GM12891 (cell line): ENCODE measurements around the gene DEPP1.

Experiments used
- PAX5 ChIP-seq: IDR thresholded peaks from 2 replicates; pipeline ENCODE4 v1.6.1; 2011; ENCODE audit warnings: low read length, moderate library complexity, mild to moderate bottlenecking; ENCODE audit not compliant: insufficient read depth, severe bottlenecking
- POLR2A ChIP-seq: IDR thresholded peaks from 2 replicates; pipeline ENCODE4 v1.6.1; 2011; ENCODE audit warnings: low read depth, low read length, control low read depth
- POLR2AphosphoS5 ChIP-seq: IDR thresholded peaks from 2 replicates; pipeline ENCODE4 v1.6.1; 2011; ENCODE audit warnings: low read depth, low read length, control low read depth
- SPI1 ChIP-seq: IDR thresholded peaks from 2 replicates; pipeline ENCODE4 v1.6.1; 2011; ENCODE audit warnings: low read depth, low read length, control low read depth
- TAF1 ChIP-seq: IDR thresholded peaks from 2 replicates; pipeline ENCODE4 v1.6.1; 2011; ENCODE audit warnings: low read depth, low read length, control low read depth

DNA sequence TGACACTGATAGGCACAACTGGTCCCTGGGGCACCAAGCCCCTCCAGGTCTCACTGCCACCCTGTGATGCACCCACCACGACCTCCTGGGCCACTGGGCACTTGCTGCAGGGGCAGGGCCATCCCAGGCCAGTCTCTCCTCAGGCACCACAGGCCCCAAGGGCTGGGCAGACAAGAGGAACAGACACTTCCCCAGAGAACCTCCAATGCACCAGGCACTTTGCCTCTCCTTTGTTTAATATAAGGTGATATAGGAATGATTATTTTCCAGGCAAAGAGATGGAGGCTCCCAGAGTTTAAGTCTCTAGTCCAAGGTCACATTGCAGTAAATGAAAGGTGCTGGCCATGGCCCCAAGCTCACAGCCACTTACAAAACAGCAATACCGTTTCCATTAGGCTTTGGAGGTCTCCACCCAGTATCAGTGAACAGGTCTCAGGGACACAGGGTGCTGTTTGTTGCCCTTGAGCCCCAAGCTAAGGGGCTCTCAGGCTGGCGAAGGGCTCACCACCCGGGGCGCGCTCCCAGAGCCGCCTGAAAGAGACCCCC is 4.5 kb downstream of the DEPP1 start:
- TF ChIP-seq POLR2AphosphoS5 (no peak), POLR2A (no peak), SPI1 (no peak), TAF1 (no peak), PAX5 (no peak)
